ENCODE measurements around the gene RHOBTB3.

- TF ChIP-seq, protein P1, sequence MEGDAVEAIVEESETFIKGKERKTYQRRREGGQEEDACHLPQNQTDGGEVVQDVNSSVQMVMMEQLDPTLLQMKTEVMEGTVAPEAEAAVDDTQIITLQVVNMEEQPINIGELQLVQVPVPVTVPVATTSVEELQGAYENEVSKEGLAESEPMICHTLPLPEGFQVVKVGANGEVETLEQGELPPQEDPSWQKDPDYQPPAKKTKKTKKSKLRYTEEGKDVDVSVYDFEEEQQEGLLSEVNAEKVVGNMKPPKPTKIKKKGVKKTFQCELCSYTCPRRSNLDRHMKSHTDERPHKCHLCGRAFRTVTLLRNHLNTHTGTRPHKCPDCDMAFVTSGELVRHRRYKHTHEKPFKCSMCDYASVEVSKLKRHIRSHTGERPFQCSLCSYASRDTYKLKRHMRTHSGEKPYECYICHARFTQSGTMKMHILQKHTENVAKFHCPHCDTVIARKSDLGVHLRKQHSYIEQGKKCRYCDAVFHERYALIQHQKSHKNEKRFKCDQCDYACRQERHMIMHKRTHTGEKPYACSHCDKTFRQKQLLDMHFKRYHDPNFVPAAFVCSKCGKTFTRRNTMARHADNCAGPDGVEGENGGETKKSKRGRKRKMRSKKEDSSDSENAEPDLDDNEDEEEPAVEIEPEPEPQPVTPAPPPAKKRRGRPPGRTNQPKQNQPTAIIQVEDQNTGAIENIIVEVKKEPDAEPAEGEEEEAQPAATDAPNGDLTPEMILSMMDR (IDR thresholded peaks at IDR 0.05; ENCODE audit: insufficient read depth, low read depth, low read length), result no peak
- no peak for TF ChIP-seq EZH2 (IDR thresholded peaks at IDR 0.05; ENCODE audit: insufficient read depth, low read length)
Measured at GRCh38 chr5:95748133-95748532, 17.0 kb downstream of the RHOBTB3 start.

Data from astrocyte (in vitro differentiated cells and primary cell).